HG03103 (cell line): ENCODE measurements around the gene TNK1.
"Not testable (repeated sequence)": the region's sequence is repeated elsewhere in the genome, so short reads cannot be mapped to it uniquely, and the experiment has no call there.

Source experiments
- ATAC-seq: cut with Tn5 transposase; IDR thresholded peaks from one replicate; pipeline ENCODE4 v1.9.1; 2021; ENCODE audit warnings: low read depth; ENCODE audit not compliant: unreplicated experiment

Gene TNK1

GRCh38 chr17:7354262-7354843, 26.5 kb upstream of the TNK1 start:
- no peak for ATAC-seq

GRCh38 chr17:7355053-7355452, 25.8 kb upstream of the TNK1 start, which contains the start of gene TMEM95:
TMEM95 (plus strand) TSS chr17:7355156; CDS start chr17:7355205, 49 bp downstream.
- ATAC-seq, result no peak

GRCh38 chr17:7355573-7355972, 25.3 kb upstream of the TNK1 start:
- ATAC-seq, result no peak

GRCh38 chr17:7356072-7356549, 24.8 kb upstream of the TNK1 start:
- ATAC-seq, result no peak

GRCh38 chr17:7356756-7357155, 24.1 kb upstream of the TNK1 start:
- no peak for ATAC-seq

GRCh38 chr17:7357381-7357780, 23.5 kb upstream of the TNK1 start:
- ATAC-seq, result no peak

GRCh38 chr17:7361906-7362305, 19.0 kb upstream of the TNK1 start:
- no peak for ATAC-seq

- ATAC-seq, result no peak
Measured at GRCh38 chr17:7363311-7363710, 17.6 kb upstream of the TNK1 start.

- ATAC-seq, result not testable (repeated sequence)
Measured at GRCh38 chr17:7365963-7366362, 14.9 kb upstream of the TNK1 start.

- ATAC-seq, result no peak
Measured at GRCh38 chr17:7367083-7367482, 13.8 kb upstream of the TNK1 start.

GRCh38 chr17:7367918-7368598, 12.8 kb upstream of the TNK1 start:
- ATAC-seq, result no peak

- ATAC-seq, result not testable (repeated sequence)
Measured at GRCh38 chr17:7368599-7368994, 12.3 kb upstream of the TNK1 start.

- no peak for ATAC-seq
Measured at GRCh38 chr17:7369825-7370224, 11.1 kb upstream of the TNK1 start.

- ATAC-seq, result no peak
Measured at GRCh38 chr17:7370853-7371252, 10.0 kb upstream of the TNK1 start.

- no peak for ATAC-seq
Measured at GRCh38 chr17:7374353-7374752, 6.5 kb upstream of the TNK1 start.

GRCh38 chr17:7379134-7379533, 1.8 kb upstream of the TNK1 start:
- ATAC-seq, result no peak

GRCh38 chr17:7380321-7380720, 568 bp upstream of the TNK1 start:
- ATAC-seq, result no peak

GRCh38 chr17:7382901-7383300, 2.0 kb downstream of the TNK1 start:
- no peak for ATAC-seq

- ATAC-seq, result no peak
Measured at GRCh38 chr17:7383371-7383741, 2.5 kb downstream of the TNK1 start.

GRCh38 chr17:7383742-7384488, 3.0 kb downstream of the TNK1 start:
- ATAC-seq, result no peak

- ATAC-seq, result no peak
Measured at GRCh38 chr17:7384489-7385081, 3.7 kb downstream of the TNK1 start.
